ENCODE data around the gene MTREX. TPM values are rescaled to one million over a fixed set of nuclear protein-coding genes. Genes with fewer than 3 reads are reported as not detected.

The MTREX gene
- total and polyA plus RNA-seq, 12 donors, result 22.8 to 87.5 (median 58.9) TPM

DNA sequence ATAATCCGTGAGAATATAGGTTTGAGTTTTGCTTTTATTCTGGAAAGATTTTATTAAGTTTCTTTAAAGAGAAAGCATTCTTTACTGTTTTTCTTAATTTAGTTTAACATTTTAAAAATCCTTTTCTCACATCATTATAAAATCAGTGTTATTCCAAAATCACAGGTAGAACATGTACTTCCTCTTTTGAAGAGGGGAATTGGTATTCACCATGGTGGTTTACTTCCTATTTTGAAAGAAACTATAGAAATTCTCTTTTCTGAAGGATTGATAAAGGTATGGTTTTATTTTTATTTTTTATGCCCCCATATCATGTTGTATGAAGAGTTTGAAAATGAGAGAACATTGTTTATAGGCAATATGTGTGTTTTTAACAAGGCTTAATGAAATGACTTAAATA is 43.0 kb downstream of the MTREX start:
- intact Hi-C loops (cut with DNase I), result loop anchor here in 1 of 2 donors (10.0 kb wide), 1 partner anchor 86 kb away; no protein-coding TSS in a partner anchor

DNA sequence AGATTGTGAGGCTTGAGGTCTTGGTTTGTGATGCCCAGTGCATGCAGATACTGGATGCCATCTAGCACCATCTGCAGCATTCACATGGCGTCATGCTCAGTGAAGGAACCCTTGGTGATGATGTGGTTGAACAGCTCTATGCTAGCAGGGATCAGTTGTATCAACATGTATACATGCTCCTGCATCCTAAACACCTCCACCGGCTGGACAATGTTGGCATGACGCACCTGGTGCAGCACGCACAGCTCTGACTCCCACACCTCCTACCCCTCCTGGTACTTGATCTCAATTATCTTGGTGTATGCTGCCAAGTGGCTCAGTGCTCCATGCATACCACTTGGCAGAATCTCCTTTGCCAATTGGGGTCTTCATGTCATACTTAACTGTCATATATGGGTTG is 49.1 kb downstream of the MTREX start:
- no peak overlapping the region for H3K27ac ChIP-seq
- no peak for DNase-seq
- no peaks in the 10 kb centered on the region for H3K4me1 ChIP-seq (replicated peaks in 1 of 2)
- H3K4me3 ChIP-seq, result no peak overlapping the region
- H3K27me3 ChIP-seq, result no peaks in the 10 kb centered on the region
- TF ChIP-seq, protein P1, sequence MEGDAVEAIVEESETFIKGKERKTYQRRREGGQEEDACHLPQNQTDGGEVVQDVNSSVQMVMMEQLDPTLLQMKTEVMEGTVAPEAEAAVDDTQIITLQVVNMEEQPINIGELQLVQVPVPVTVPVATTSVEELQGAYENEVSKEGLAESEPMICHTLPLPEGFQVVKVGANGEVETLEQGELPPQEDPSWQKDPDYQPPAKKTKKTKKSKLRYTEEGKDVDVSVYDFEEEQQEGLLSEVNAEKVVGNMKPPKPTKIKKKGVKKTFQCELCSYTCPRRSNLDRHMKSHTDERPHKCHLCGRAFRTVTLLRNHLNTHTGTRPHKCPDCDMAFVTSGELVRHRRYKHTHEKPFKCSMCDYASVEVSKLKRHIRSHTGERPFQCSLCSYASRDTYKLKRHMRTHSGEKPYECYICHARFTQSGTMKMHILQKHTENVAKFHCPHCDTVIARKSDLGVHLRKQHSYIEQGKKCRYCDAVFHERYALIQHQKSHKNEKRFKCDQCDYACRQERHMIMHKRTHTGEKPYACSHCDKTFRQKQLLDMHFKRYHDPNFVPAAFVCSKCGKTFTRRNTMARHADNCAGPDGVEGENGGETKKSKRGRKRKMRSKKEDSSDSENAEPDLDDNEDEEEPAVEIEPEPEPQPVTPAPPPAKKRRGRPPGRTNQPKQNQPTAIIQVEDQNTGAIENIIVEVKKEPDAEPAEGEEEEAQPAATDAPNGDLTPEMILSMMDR (IDR thresholded peaks at IDR 0.05), result no peak
- no peak for TF ChIP-seq POLR2A (IDR thresholded peaks at IDR 0.05)
- intact Hi-C loops (cut with DNase I), result loop anchor here in 1 of 2 donors (10.0 kb wide), 1 partner anchor 92 kb away; no protein-coding TSS in a partner anchor
- 95 to 98% (median 96%) methylated on average over 3 to 4 of the region's 4 CpGs for WGBS, 4 donors
- peaks cover 0 to 34% of the 10 kb centered on the region in 2 donors for H3K36me3 ChIP-seq (replicated peaks in 1 of 2)
- no peaks in the 10 kb centered on the region for H3K9me3 ChIP-seq (replicated peaks in 1 of 3)

More for the DNA sequence above, 43.0 kb downstream of the MTREX start:
- Histone ChIP-seq H3K36me3 (replicated peaks in 1 of 2) (peaks cover 0 to 77% of the 10 kb centered on the region in 2 donors), H3K27ac (no peak overlapping the region), H3K4me1 (replicated peaks in 1 of 2) (no peaks in the 10 kb centered on the region), H3K4me3 (no peak overlapping the region), H3K27me3 (no peaks in the 10 kb centered on the region), H3K9me3 (replicated peaks in 1 of 3) (no peaks in the 10 kb centered on the region)
- DNase-seq, result no peak
- 86 to 100% (median 91%) methylated on average over 1 of the region's 1 CpG for WGBS, 4 donors
- TF ChIP-seq POLR2A (IDR thresholded peaks at IDR 0.05), result no peak

DNA sequence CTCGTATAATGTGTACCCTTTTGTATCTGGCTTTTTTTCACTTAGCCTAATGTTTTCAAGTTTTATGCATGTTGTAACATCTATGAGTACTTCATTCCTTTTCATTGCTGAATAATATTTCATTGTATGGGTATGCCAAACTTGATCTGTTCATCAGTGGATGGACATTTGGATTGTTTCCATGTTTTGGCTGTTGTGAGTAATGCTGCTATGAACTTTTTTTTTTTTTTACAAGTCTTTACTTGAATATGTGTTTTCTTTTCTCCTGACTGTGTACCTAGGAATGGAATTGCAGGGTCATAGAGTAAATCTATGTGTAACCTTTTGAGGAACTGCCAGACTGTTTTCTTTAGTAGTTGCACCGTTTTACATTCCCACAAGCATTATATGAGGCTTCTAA is 52.4 kb downstream of the MTREX start:
- Histone ChIP-seq H3K36me3 (replicated peaks in 1 of 2) (peaks cover 0 to 6% of the 10 kb centered on the region in 2 donors), H3K4me3 (no peak overlapping the region), H3K4me1 (replicated peaks in 1 of 2) (no peaks in the 10 kb centered on the region), H3K9me3 (replicated peaks in 1 of 3) (no peaks in the 10 kb centered on the region), H3K27ac (no peak overlapping the region), H3K27me3 (no peaks in the 10 kb centered on the region)
- intact Hi-C loops (cut with DNase I), result no loop called here
- DNase-seq, result no peak
- WGBS, 4 donors, result 93 to 97% (median 94%) methylated on average over 2 of the region's 2 CpGs
- no peak for TF ChIP-seq POLR2A (IDR thresholded peaks at IDR 0.05)
- TF ChIP-seq, protein P1 (IDR thresholded peaks at IDR 0.05), result no peak

DNA sequence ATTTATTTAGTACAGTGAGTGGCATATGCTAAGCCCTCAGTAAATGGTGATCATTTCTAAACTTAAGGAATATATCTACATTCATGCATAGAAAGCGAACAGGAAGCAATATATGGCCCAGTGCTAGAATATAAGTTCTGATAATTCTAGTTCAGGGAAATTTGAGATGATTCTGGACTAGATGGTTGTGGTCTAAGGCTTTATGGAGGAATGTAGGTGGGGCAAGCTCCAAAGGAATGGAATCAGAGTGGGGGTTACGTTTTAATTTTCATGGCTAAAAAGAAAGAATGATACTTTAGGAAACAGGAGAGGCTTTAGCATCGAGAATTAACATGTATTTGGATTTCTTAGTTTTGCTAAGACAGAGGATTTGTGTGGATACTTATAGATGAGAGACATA is 56.1 kb downstream of the MTREX start:
- no peaks in the 10 kb centered on the region for H3K9me3 ChIP-seq (replicated peaks in 1 of 3)
- 95 to 98% (median 96%) methylated on average over 3 of the region's 3 CpGs for WGBS, 4 donors
- H3K4me1 ChIP-seq (replicated peaks in 1 of 2), result no peaks in the 10 kb centered on the region
- no peak overlapping the region for H3K27ac ChIP-seq
- H3K4me3 ChIP-seq, result no peak overlapping the region
- no peaks in the 10 kb centered on the region for H3K27me3 ChIP-seq
- peaks cover 0 to 15% of the 10 kb centered on the region in 2 donors for H3K36me3 ChIP-seq (replicated peaks in 1 of 2)
- TF ChIP-seq, protein P1 (IDR thresholded peaks at IDR 0.05), result no peak
- no peak for TF ChIP-seq POLR2A (IDR thresholded peaks at IDR 0.05)
- DNase-seq, result no peak
- intact Hi-C loops (cut with DNase I), result no loop called here

DNA sequence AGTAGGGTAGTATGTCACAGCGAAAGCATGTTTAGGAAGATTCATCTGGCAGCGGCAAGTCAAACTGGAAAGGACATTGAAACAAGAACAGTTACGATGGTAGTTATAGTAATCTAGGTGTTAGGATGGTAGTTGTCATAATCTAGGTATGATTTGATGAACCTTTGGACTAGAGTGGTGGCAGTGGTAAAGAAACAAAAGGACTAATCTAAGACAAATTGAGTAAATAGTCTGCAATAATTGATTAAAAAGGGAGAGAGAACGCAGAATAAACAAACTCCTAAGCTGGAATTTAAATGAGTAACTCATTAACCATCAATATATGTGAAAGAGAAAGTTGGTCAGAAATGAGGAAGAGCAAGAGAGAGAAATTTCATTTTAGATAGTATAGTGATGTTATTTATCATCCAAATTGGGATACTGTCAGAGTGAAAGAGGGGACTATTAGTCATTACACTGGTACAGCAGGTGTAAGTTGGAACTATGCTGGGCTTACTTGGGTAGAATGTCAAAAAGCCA is 56.8 kb downstream of the MTREX start:
- H3K27me3 ChIP-seq, result no peaks in the 10 kb centered on the region
- no peaks in the 10 kb centered on the region for H3K9me3 ChIP-seq (replicated peaks in 1 of 3)
- no peak overlapping the region for H3K27ac ChIP-seq
- H3K4me3 ChIP-seq, result no peak overlapping the region
- 92 to 96% (median 95%) methylated on average over 4 of the region's 4 CpGs for WGBS, 4 donors
- TF ChIP-seq POLR2A (IDR thresholded peaks at IDR 0.05), result no peak
- TF ChIP-seq, protein P1 (IDR thresholded peaks at IDR 0.05), result no peak
- DNase-seq, result no peak
- intact Hi-C loops (cut with DNase I), result no loop called here
- H3K36me3 ChIP-seq (replicated peaks in 1 of 2), result peaks cover 0 to 9% of the 10 kb centered on the region in 2 donors
- H3K4me1 ChIP-seq (replicated peaks in 1 of 2), result no peaks in the 10 kb centered on the region

Data from adrenal gland (tissue), 12 donors.